Uterus (tissue), 2 donors: Measurements from ENCODE around the gene SLCO3A1.

Experiments
- CTCF ChIP-seq, 4 experiments: fragments of 200-600 bp in 2 of 4; fragments of 450-650 bp in 2 of 4; sonication (generic) in 2 of 4; IDR thresholded peaks; one replicate each; pipeline ENCODE4 v1.5.1; 2016 to 2019; ENCODE audit warnings: antibody characterized with exemption in 4 of 4, mild to moderate bottlenecking in 2 of 4, moderate library complexity in 1 of 4
- POLR2A ChIP-seq, 2 donors: fragments of 450-650 bp; IDR thresholded peaks; one replicate each; pipeline ENCODE4 v1.6.1; 2016; ENCODE audit warnings: antibody characterized with exemption in 2 of 2, mild to moderate bottlenecking in 1 of 2, moderate library complexity in 1 of 2

DNA sequence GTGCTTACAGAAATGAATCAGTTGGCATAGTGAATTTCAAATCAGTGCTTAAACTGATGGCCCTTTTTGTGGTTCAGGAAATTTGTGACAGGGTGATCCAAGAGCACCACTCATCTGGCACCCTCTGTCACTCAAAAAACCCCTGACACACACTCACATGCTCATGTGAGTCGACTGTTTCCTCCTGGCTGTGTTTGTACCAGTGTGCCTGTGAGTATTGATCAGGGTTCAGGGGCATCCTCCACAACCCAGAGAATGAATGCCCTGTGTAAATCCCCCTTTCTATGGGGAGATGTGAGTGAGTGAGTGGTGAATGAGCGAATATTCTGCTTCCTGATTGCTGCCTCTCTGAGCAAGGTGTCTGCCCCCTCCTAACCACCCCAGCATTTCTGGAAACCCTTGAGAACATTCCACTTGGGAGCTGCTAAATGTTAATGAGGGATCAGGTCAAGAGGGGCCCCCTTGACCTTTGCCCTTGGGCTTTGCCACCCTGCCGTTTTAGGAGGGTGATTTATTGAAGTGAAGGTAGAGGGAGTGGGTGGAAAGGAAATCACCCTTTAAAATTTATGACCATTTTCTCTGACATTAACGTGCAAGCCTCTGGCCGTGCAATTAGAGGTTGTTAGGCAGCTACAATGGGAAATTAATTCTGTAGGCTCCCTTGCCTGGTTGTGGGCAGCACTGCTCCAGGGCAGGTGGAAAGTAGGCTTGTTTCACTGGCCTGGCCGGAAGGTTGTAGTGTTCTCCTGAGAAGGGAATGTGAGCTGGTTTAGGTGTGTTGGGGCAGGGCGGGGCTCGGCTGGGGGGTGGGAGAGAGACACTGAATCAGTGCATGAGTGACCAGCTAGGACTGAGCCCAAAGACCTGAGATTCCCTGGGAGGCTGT is 87.2 kb downstream of the SLCO3A1 start:
- TF ChIP-seq CTCF (IDR thresholded peaks at IDR 0.05): no peak
- no peak for TF ChIP-seq POLR2A (IDR thresholded peaks at IDR 0.05)
